HG03280 (cell line): ENCODE data around the gene EMD.
A peak's percentile ranks its signal among the peaks of the same experiment; 100 is the strongest.

Experiments used
- ATAC-seq: cut with Tn5 transposase; IDR thresholded peaks from one replicate; pipeline ENCODE4 v1.9.1; 2021; ENCODE audit warnings: mild to moderate bottlenecking, moderate library complexity; ENCODE audit not compliant: unreplicated experiment

Gene EMD

GRCh38 chrX:154355094-154355775, 23.9 kb upstream of the EMD start:
- ATAC-seq, result no peak

GRCh38 chrX:154355776-154356140, 23.3 kb upstream of the EMD start:
- ATAC-seq, result no peak

GRCh38 chrX:154356596-154356995, 22.5 kb upstream of the EMD start:
- ATAC-seq, result no peak

- ATAC-seq, result no peak
Observed at GRCh38 chrX:154357205-154357604, 21.9 kb upstream of the EMD start.

GRCh38 chrX:154358011-154358410, 21.1 kb upstream of the EMD start:
- ATAC-seq, result no peak

- no peak for ATAC-seq
Observed at GRCh38 chrX:154358829-154359228, 20.3 kb upstream of the EMD start.

- ATAC-seq, result no peak
Observed at GRCh38 chrX:154359362-154360154, 19.5 kb upstream of the EMD start.

GRCh38 chrX:154360155-154360713, 18.9 kb upstream of the EMD start:
- no peak for ATAC-seq

GRCh38 chrX:154362085-154362742, 16.9 kb upstream of the EMD start:
- no peak for ATAC-seq

GRCh38 chrX:154363706-154364439, 15.2 kb upstream of the EMD start:
- ATAC-seq, result no peak

- ATAC-seq, result no peak
Observed at GRCh38 chrX:154365052-154365600, 14.0 kb upstream of the EMD start.

GRCh38 chrX:154365997-154366665, 13.0 kb upstream of the EMD start:
- no peak for ATAC-seq

- ATAC-seq, result no peak
Observed at GRCh38 chrX:154366666-154367055, 12.4 kb upstream of the EMD start.

- ATAC-seq, result no peak
Observed at GRCh38 chrX:154367474-154368308, 11.4 kb upstream of the EMD start.

GRCh38 chrX:154368630-154369448, 10.3 kb upstream of the EMD start:
- ATAC-seq, result peak; percentile 24

- ATAC-seq, result no peak
Observed at GRCh38 chrX:154369449-154370299, 9.4 kb upstream of the EMD start.

- ATAC-seq, result no peak
Observed at GRCh38 chrX:154370300-154371016, 8.6 kb upstream of the EMD start.
